Activated CD8-positive, alpha-beta memory T cell treated with anti-CD3 and anti-CD28 coated beads, Interleukin-2, amount 50 U/mL, for 1 hour (primary cell): ENCODE data around the gene SLC8A2.

Source experiments
- DNase-seq: peaks from one replicate; pipeline ENCODE4 v3.0.0-alpha.2; 2020; ENCODE audit errors: extremely low read depth

The SLC8A2 gene

DNA sequence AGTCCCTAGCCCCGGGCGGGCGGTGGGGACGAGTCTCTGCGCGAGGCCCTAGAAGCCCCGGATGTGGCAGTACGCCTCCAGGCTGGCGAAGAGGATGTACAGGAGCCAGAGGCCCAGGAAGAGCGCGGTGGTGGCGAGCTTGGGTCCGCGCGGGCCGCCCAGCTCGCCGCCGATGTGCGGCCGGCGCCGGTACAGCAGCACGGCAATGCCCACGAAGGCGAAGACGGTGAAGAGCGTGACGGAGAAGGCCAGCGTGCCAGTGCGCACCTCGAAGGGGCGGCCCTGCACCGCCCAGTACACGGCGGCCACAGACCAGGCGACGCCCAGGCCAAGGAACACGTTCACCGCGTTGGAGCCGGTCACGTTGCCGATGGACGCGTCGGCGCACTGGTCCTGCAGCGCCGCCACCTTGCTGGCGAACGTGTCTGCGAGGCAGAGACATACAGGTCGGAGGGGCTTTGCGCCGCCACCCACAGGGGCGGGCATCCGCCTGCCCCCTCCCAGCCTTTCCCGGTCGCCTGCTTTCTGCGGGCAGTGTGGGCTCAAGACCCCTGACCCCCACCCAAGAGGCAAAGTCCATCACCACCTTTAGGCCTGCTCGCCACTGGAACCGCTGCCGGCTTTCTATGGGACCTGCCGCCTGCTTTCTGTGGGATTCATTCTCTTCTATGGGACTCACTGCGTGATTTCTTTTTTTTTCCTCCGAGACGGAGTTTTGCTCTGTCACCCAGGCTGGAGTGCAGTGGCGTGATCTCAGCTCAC, 41.5 kb downstream of the SLC8A2 start:
- DNase-seq: no peak

DNA sequence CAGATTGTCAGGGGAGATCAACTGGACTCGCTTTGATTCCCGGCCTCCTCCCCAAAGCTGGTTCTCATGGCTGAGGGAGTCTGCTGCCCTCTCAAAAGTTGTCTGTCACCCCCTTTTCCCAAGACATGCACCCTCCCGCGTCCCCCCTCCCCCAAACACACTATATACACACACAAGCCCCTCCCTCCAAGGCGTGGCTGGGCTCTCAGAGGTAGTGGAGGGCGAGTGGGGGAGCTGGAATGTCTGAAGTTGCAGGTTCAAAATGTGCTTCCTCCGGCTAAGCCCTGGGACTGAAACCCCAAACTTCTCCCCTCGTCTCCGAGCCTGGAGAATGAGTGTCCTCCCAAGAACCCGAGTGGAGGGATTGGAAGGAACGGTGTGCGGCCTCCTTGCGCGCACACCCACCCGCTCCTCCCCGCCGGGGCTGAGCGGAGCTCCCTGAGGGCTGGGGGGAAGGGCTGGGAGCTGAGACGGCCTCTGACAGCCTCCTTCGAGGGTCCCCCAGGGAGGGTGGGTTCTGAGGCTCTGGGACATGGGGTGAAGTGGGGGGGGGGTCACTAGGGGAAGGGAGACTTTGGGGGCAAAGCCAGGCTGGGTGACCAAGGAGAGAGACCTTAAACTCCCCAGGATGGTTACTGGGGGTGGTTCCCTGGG, 42.4 kb downstream of the SLC8A2 start:
- DNase-seq: no peak

DNA sequence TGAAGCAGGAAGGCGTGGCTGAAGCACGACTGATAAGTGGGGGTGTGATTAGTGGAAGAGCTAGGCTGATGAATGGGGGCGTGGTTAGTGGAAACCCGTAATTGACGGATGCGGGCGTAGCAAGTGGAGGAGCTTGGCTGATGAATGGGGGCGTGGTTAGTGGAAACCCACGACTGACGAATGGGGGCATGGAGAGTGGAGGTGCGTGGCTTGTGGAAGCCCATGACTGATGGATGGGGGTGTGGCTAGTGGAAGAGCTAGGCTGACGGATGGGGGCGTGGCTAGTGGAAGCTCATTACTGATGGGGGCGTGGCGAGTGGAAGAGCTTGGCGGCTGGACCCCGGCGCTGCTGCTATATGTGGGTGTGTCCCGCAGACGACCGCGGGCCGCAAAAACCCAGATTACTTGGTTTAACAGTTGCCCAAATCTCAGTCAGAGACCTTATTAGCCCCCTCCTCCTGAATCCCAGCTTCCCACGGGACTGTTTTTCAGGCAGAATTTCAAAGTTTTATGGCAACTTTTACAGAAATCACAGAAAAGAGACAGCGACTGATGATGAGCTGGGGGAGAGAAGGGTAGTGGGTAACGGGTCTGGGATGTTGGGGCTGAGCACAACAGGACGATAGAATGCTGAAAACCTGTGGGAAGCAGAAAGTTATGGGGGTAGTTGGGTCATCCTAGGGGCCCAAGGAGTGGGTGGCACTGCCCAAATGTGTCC, 43.4 kb downstream of the SLC8A2 start:
- peak; percentile 73 for DNase-seq

DNA sequence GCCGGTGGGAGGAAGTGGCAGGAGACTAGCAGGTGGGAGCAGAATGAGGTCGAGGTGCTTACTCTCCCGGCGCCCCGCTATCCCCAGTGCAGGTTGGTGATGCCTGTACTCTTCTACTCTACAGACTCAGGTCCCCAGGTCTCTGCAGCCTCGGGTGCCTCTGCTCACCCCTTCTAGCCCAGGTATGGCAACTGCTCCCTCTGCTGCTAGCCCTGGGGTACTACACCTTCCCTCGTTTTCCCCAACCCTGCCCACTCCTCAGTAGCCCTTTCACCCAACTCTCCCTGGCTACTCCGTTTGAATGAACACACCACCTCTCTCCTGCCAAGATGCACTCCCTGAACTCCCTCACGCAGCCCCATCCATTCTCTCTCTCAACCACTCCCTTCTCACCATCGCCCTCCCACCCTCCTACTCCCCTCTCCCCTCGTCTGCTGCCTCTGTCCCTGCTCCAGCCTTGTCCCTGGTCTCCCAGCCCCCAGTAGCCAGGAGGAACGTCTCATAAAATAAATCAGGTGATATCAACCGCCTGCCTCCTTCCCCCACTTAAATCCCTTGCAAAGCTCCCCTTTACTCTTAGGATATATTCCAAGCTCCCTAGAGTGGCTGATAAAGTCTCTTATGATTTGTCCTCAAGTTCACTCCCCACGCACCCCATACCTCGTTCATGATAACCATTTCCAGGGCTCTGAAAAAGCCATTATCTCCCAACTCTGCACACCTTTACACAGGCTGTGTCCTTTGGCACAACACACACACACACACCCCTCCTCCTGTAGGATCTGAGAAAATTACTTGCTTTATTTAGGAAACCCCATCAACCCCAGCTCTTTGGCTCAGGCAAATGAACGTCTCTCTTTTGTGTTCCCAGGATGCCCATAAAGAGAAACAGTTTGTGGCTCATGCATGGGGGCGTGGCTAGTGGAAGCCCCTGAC, 44.2 kb downstream of the SLC8A2 start:
- peak; percentile 27 for DNase-seq

DNA sequence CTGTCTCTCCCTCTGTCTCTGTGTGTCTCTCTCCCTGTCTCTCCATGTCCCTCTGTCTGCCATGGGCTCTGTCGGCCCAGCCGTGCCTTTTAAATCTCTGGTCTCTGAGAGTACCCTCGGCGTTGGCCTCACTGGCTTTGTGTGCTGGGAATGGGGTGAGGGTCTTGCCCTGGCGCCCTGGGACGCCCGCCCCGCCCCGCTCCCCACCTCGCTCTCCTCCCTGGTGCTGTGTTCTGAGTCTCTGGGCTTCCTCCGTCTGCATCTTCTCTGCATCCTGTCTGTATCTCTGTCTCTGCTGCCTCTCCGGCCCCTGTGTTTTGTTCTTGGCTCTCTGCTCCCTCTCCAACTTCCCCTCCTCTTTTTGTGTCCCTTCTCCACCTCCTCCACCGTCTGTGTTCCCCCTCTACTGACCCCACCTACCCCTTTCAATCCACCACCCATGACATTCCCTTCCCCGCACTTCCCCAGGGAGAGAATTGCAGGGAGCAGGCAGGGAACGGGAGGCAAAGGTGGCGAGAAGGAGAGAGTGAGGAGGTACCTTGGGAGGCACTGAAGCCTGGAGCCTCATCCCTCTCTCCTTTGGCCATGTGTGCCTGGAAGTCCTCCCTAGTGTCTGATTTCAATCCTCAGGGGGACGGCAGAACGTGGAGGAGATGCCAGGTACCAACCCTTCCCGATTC, 48.4 kb downstream of the SLC8A2 start:
- DNase-seq: no peak

DNA sequence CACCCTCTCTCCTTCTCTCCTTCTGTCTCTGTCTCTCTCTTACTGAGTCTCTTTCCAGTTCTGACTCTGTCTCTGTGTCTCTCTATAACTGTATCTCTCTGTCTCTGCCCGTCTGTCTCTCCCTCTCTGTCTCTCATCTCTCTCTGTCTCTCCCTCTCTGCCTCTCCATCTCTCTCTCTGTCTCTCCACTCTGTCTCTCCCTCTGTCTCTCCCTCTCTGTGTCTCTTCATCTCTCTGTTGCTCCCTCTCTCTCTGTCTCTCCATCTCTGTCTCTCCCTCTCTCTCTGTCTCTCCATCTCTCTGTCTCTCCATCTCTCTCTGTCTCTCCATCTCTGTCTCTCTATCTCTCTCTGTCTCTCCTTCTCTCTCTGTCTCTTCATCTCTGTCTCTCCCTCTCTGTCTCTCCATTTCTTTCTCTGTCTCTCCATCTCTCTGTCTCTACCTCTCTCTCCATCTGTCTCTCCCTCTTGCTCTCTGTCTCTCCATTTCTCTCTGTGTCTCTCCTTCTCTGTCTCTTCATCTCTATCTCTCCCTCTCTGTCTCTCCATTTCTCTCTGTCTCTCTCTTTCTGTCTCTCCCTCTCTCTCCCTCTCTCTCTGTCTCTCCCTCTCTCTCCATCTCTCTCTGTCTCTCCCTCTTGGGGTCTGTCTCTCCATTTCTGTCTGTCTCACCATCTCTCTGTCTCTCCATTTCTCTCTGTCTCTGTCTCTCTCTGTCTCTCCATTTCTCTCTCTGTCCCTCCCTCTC, 49.1 kb downstream of the SLC8A2 start:
- DNase-seq: no peak

DNA sequence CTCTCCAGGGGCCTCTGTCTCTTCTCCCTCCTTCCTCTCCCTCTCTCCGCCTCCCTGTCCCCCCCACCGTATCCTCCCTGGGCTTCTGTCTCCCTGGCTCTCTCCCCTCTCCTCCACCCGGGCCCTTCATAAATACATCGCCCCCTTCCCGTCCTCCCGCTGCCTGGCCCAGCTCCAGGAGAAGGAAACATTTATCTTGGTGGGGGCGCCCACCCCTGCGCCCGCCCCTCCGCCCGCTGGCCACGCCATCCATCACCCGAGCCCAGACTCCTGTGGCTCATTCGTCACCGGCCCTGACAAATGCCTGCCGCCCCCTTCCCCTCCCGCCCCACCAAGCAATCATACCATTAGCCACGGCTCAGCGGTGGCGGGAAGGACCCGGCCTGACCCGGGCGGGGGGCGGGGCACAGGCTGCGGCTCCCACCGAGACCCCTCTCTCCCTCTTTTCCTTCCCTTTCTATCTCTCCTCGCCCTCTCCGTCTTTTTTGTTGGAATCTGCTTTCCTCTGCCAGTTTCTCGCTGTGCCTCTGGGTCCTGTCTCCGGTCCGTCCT, 49.8 kb downstream of the SLC8A2 start:
- no peak for DNase-seq

DNA sequence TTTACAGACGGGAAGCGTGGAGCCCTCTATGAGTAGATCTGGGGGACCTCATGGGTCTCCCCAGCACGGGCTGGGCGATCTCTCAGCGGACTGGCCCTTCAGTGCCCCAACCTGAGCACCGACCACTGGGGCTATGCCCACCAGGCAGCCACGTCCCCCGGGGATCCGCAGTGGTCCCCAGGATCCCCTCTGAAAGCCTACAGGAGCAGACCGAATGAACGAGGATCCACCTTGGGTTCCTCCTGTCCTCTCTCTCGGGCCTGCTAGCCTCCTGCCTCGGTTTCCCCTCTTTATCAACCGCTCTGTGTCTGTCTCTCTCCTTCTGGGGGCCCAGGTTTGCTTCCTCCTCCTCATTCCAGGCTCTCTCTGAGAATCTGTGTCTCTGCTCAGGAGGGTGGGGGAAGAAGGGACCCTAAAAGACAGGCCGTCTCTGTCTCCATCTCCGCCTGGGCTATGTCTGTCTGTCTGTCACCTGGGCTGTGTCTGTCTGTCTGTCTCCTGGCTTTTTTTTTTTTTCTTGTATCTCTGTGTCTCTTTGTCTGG, 50.4 kb downstream of the SLC8A2 start:
- no peak for DNase-seq

DNA sequence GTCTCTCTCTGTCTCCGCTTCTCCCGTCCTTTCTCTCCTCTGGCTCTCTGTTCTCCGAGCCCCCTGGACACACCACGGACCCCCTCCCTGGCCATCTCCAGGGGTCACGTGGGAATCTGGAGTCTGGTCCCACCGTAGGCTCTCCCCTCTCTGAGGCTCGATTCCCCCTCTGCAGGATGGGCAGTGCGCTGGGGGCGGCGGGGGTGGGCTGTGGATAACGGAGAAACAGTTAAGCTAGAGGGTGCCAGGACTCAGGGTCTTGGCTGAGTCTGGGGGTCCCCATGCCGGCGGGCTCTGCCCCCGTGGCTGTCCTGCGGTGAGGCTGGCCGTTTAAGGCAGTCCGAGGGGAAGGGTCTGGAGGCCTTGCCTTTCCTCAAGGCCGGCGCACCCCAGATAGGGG, 51.9 kb downstream of the SLC8A2 start:
- no peak for DNase-seq

DNA sequence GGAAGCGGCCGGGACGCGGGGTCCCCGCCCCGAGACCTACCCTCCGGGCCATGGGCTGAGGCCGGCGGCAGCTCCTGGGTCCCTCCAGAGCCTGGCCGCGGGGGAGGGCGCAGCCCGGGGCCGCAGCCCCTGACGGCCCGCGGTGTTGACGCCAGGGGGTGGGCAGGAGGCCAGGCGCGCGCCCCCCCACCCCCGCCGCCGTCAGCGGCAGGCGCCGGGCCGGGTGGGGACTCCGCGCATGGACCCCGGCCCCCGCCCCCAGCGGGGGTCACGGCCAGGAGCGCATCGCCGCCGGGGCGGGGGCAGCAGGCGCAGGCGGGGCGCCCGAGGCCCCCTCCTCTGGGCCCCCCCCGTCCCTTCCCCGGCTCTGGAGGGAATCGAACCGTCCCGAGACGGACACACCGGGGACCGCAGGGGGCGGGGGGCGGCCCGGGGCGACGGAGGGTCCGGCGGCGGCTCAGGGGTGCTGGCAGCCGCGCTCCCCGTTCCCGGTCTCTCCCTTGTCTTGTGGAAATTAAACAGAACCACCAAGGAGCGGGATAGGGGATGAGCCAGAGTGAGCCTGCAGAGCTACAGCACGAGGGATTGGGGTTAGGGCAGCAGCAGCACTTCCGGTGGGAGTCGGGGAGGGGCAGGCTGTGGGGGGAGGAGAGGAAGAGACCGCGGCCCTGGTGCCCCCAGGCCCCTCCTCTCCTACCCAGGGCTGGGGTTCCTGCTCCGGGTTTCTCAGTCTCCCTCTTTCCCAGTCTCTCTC, 52.5 kb downstream of the SLC8A2 start, which contains the start of gene MEIS3:
Gene MEIS3, minus strand, starts transcription at position 498 of the 754 bp plus-strand sequence. Its CDS starts 446 bp downstream, at position 52.
- DNase-seq: no peak

DNA sequence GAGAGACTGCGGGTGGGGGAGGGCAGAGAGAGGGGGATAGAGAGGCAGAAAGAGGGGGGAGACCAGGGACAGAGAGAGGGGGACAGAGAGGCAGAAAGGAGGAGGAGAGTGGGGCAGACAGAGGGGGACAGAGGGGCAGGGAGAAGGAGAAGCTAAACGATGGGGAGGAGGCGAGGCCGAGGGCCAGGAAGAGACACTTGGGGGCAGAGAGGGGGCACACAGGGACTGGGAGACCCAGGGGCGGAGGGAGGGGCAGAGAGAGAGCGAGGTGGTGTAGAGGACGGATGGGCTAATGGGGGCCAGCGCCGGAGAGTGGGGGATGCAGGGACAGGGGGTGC, 53.0 kb downstream of the SLC8A2 start:
- no peak for DNase-seq

DNA sequence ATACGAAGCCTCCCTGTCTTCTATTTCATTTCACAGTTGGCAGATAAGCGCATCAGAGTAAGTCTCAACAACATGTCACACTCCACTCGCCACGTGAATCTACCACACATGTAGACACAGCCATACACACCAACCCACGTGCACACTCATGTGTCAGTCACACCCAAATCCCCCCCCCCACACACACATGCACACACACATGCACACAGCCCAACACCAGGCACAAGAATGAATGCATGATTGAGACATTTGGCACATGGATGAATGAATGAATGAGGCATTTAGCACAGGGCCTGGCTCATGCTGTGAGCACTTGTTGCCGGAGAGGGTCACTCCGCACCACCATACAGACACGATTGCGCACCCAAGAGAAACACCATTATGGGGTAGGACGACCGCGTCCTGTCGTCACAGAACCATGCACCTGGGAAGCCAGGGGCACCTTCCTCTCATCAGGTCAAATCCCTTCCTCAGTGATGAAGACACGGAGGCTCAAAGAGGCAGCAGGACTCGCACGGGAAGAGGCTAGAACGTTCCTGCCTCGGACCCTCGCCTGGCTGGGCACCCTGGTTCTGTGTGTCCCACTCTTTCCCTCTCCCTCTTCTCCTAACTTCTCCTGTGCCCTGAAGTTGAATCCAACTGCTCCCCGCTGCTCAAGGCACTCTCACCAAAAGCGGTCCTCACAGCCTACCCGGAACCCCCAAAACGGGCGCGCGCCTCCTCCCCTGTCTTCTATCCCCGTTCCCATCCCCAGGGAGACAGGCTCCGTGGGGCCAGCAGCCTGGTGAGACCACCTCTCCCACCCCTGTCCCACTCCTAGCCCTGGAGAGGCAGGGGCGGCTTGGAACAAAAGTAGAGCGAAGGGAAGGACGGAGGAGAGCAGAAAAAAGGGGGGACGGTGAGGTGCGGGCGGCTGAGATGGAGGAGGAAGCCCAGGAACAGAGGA, 53.7 kb downstream of the SLC8A2 start:
- no peak for DNase-seq

DNA sequence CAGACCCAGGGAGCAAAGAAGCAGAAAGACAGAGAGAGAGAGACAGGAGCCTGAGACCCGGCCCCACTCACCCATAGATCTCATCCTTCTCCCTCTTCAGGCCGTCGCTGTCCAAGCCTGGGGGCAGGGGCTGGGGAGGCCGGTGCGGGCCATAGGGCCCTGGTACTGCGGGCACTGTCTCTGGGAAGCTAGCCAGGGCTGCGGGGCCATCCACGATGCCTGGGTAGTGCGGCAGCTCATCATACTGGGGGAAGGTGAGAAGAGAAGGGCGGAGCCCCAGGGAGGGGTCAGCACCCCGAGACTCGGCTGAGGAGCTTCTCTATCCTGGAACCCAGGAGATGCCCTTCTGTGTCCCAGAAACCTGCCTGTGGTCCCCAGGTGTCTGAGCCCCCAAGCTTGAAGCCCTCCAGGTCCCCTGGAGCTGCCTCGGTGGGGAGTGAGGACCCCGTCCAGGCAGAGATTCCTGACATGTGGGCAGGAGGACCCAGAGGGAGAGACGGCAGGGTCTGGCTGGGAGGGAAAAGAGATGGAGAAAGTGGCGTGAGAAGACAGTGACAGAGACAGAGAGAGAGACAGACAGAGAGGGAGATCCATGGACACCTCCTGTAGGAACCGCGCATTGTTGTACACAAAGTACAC, 54.5 kb downstream of the SLC8A2 start:
- no peak for DNase-seq

DNA sequence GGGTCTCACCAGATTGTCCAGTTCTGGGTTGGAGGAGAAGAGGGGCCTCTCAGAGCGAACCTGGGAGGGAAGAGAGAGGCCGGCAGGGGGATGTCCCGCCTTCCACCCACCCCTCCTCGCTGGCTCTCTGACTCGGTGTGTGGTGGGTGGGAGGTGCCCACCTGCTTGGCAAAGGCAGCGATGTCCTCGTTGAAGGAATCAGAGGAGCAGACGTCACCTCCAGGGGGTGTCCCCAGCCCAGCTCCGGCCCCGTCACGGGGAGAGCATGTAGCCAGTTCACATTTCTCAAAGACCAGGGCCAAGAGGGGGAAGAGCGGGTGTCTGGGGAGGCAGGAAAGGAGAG, 55.1 kb downstream of the SLC8A2 start:
- no peak for DNase-seq

DNA sequence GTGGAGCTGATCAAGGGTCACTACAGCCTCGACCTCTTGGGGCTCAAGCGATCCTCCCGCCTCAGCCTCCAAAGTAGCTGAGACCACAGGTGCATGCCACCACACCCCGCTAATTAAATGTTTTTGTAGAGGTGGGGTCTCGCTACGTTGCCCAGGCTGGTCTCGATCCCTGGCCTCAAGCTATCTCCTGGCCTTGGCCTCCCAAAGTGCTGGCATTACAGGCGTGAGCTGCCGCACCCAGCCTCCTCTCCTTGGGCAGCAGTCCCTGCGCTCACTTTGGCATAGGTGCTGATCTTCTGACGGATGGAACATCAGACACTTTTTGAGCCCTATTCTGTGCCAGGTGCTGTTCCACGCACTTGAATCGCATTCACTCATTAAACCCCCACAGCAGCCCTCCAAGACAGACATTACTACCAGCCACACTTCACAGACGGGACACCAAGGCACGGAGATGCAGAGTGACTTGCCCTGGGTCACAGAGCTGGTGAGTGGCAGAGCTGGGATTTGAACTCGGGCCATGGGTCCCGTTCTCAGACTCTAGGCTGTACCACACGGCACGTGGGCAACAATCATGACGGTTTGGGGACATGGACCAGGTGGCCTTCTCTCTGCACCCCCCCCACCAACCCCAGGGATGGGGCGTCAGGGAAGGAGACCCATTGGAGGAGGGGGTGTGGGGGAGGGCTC, 55.6 kb downstream of the SLC8A2 start:
- DNase-seq: no peak

DNA sequence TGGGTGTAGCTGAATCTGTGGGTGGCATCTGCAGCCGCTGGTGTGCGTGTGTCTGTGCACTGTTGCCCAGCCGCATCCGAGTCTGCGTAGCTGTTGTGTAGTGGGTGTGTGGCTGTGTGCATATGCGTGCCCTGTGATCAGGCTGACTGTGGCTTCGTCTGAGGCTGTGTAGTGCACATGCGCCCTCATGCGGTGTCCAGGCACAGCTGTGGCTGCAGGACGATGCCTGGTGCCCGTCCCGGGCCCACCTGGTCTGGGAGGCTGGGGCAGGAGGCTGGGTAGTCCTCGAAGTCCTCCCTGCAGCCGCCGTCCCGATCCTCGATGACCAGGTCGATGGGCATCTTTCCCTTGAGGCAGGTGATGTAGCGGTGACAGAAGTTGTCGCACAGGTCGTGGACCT, 57.2 kb downstream of the SLC8A2 start:
- DNase-seq: no peak

DNA sequence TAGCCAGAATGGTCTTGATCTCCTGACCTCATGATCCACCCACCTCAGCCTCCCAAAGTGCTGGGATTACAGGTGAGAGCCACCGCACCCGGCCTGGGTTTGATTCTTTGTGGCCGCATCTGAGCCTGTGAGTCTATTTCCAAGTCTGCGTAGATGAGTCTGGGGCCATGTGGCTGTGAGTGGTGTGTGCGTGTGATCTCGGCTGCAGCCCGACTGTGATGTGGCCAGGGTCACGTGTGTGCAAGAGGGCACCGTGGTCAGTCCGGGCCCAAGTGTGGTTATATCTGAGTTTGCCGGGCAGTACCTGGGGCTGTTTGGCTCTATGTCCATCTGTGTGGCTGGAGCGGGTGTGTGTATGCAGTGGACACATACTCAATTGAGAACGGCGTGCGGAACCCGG, 57.8 kb downstream of the SLC8A2 start:
- DNase-seq: no peak
